HEK293 (cell line): ENCODE results near the gene FSTL4.

Experiments used
- CTCF ChIA-PET: fragments of 350-600 bp; formaldehyde crosslinking; extraction: SDS; loops from one replicate; lab custom pipeline; 2021; ENCODE audit warnings: antibody characterized with exemption; lab: Yijun Ruan, JAX
- POLR2A ChIA-PET: fragments of 300-600 bp; formaldehyde crosslinking; extraction: SDS; loops from one replicate; lab custom pipeline; 2020; ENCODE audit warnings: antibody characterized with exemption, inconsistent platforms; lab: Yijun Ruan, JAX
- H3K27ac ChIP-seq: fragments of 200-500 bp; sonication (Bioruptor generic); 2 replicates; pipeline ENCODE4 v1.5.1; 2014; ENCODE audit warnings: low read depth, low read length, control low read depth, inconsistent platforms; ENCODE audit errors: extremely low read depth
- H3K36me3 ChIP-seq, 2 experiments: fragments of 200-500 bp in 1 of 2; sonication (Bioruptor generic) in 1 of 2; 1 replicate in 1 of 2; 2 replicates in 1 of 2; pipeline ENCODE4 v1.5.1; 2014 to 2017; ENCODE audit warnings: inconsistent platforms in 2 of 2, low read length in 2 of 2; ENCODE audit not compliant: control insufficient read depth in 2 of 2, insufficient read depth in 1 of 2
- H3K4me1 ChIP-seq: fragments of 200-500 bp; sonication (Bioruptor generic); 2 replicates; pipeline ENCODE4 v1.5.1; 2014; ENCODE audit warnings: mild to moderate bottlenecking, low read length, inconsistent platforms; ENCODE audit not compliant: control insufficient read depth, insufficient read depth
- H3K4me3 ChIP-seq: 2 replicates; pipeline ENCODE4 v1.5.1; 2011; ENCODE audit warnings: low read depth, mild to moderate bottlenecking, control low read depth, low read length, moderate library complexity
- H3K9me3 ChIP-seq: fragments of 200-500 bp; sonication (Bioruptor generic); 2 replicates; pipeline ENCODE4 v1.5.1; 2014; ENCODE audit warnings: low read depth, low read length, inconsistent platforms; ENCODE audit not compliant: control insufficient read depth, insufficient read depth
- EGR2 ChIP-seq: fragments of 450-650 bp; formaldehyde crosslinking; IDR thresholded peaks from 2 replicates; pipeline ENCODE4 v1.5.1; 2016; ENCODE audit warnings: low read depth, missing biosample characterization, missing genetic modification characterization
- FEZF1 ChIP-seq: fragments of 450-650 bp; formaldehyde crosslinking; IDR thresholded peaks from 2 replicates; pipeline ENCODE4 v1.5.1; 2016; ENCODE audit warnings: missing biosample characterization, missing genetic modification characterization
- HIC1 ChIP-seq: fragments of 450-650 bp; formaldehyde crosslinking; IDR thresholded peaks from 2 replicates; pipeline ENCODE4 v1.5.1; 2016; ENCODE audit warnings: missing biosample characterization, missing genetic modification characterization
- IKZF3 ChIP-seq: fragments of 450-650 bp; IDR thresholded peaks from 2 replicates; pipeline ENCODE4 v1.5.0; 2018; ENCODE audit warnings: missing biosample characterization, mild to moderate bottlenecking, missing genetic modification characterization, moderate library complexity
- MEIS1 ChIP-seq: sonication (generic); formaldehyde crosslinking; IDR thresholded peaks from 2 replicates; pipeline ENCODE4 v1.8.1; 2022; ENCODE audit warnings: missing genetic modification reagents, mild to moderate bottlenecking, borderline replicate concordance
- PRDM10 ChIP-seq: fragments of 450-650 bp; formaldehyde crosslinking; IDR thresholded peaks from 2 replicates; pipeline ENCODE4 v1.5.1; 2016; ENCODE audit warnings: missing biosample characterization, missing genetic modification characterization
- PRDM4 ChIP-seq: fragments of 450-650 bp; formaldehyde crosslinking; IDR thresholded peaks from 2 replicates; pipeline ENCODE4 v1.5.1; 2017; ENCODE audit warnings: missing biosample characterization, missing genetic modification characterization
- TSHZ1 ChIP-seq: fragments of 450-650 bp; formaldehyde crosslinking; IDR thresholded peaks from 2 replicates; pipeline ENCODE4 v1.5.1; 2016; ENCODE audit warnings: missing biosample characterization, missing genetic modification characterization, borderline replicate concordance
- ZBTB17 ChIP-seq: fragments of 450-650 bp; formaldehyde crosslinking; IDR thresholded peaks from 2 replicates; pipeline ENCODE4 v1.5.1; 2016; ENCODE audit warnings: missing biosample characterization, missing genetic modification characterization
- ZBTB20 ChIP-seq: fragments of 450-650 bp; formaldehyde crosslinking; IDR thresholded peaks from 2 replicates; pipeline ENCODE4 v1.5.1; 2016; ENCODE audit warnings: missing biosample characterization, missing genetic modification characterization
- ZFHX2 ChIP-seq: fragments of 450-650 bp; formaldehyde crosslinking; conservative IDR thresholded peaks from 2 replicates; pipeline ENCODE4 v1.5.1; 2016; ENCODE audit warnings: missing biosample characterization, missing genetic modification characterization
- ZFP69B ChIP-seq: fragments of 450-650 bp; formaldehyde crosslinking; IDR thresholded peaks from 2 replicates; pipeline ENCODE4 v1.5.1; 2016; ENCODE audit warnings: missing biosample characterization, missing genetic modification characterization
- ZNF140 ChIP-seq: fragments of 450-650 bp; formaldehyde crosslinking; IDR thresholded peaks from 2 replicates; pipeline ENCODE4 v1.5.1; 2016; ENCODE audit warnings: missing biosample characterization, missing genetic modification characterization
- ZNF155 ChIP-seq: fragments of 450-650 bp; formaldehyde crosslinking; IDR thresholded peaks from 2 replicates; pipeline ENCODE4 v1.5.1; 2016; ENCODE audit warnings: missing biosample characterization, missing genetic modification characterization
- ZNF157 ChIP-seq: fragments of 450-650 bp; formaldehyde crosslinking; IDR thresholded peaks from 2 replicates; pipeline ENCODE4 v1.5.1; 2016; ENCODE audit warnings: missing biosample characterization, missing genetic modification characterization
- ZNF549 ChIP-seq: fragments of 450-650 bp; IDR thresholded peaks from 2 replicates; pipeline ENCODE4 v1.5.1; 2018; ENCODE audit warnings: missing biosample characterization, missing genetic modification characterization, mild to moderate bottlenecking, inconsistent platforms, moderate library complexity
- ZNF596 ChIP-seq: fragments of 450-650 bp; IDR thresholded peaks from 2 replicates; pipeline ENCODE4 v1.5.0; 2018; ENCODE audit warnings: missing biosample characterization, mild to moderate bottlenecking, missing genetic modification characterization, moderate library complexity
- ZNF629 ChIP-seq: fragments of 450-650 bp; formaldehyde crosslinking; IDR thresholded peaks from 2 replicates; pipeline ENCODE4 v1.5.1; 2017; ENCODE audit warnings: missing biosample characterization, missing genetic modification characterization
- ZNF670 ChIP-seq: fragments of 450-650 bp; formaldehyde crosslinking; IDR thresholded peaks from 2 replicates; pipeline ENCODE4 v1.5.1; 2016; ENCODE audit warnings: missing biosample characterization, missing genetic modification characterization, low read depth
- ZNF704 ChIP-seq: fragments of 450-650 bp; formaldehyde crosslinking; IDR thresholded peaks from 2 replicates; pipeline ENCODE4 v1.5.1; 2016; ENCODE audit warnings: missing biosample characterization, missing genetic modification characterization
- ZNF843 ChIP-seq: fragments of 450-650 bp; formaldehyde crosslinking; IDR thresholded peaks from 2 replicates; pipeline ENCODE4 v1.5.1; 2016; ENCODE audit warnings: missing biosample characterization, missing genetic modification characterization

FSTL4 gene

GRCh38 chr5:133226186-133226585 is 386.2 kb downstream of the FSTL4 start:
- Histone ChIP-seq H3K4me1 (peaks cover 12% of the 10 kb centered on the region), H3K27ac (peak overlapping the region; percentile 20; the same call in 1 of the 2 replicates), H3K36me3 (no peaks in the 10 kb centered on the region), H3K4me3 (no peak overlapping the region), H3K9me3 (no peaks in the 10 kb centered on the region)
- CTCF ChIA-PET = interaction anchor here (0.6 to 2.2 kb wide), 3 partner anchors 19 to 115 kb away, joined by 3 to 8 read pairs (median 3); no protein-coding TSS in a partner anchor
- no peak for TF ChIP-seq ZNF704 (tag by site-specific recombination)
- no peak for TF ChIP-seq ZNF843 (tag by site-specific recombination)
- TF ChIP-seq ZFHX2 (tag by site-specific recombination) = peak; percentile 76
- peak; percentile 76; the same call in 1 of the 2 replicates for TF ChIP-seq PRDM10 (tag by site-specific recombination)
- TF ChIP-seq EGR2 = peak; percentile 39; the same call in 1 of the 2 replicates
- TF ChIP-seq ZBTB20 (tag by site-specific recombination) = peak; percentile 83
- POLR2A ChIA-PET = interaction anchor here (1.0 kb wide), 1 partner anchor 15 kb away, joined by 4 read pairs; no protein-coding TSS in a partner anchor

- CTCF ChIA-PET = interaction anchor here (0.6 to 2.2 kb wide), 3 partner anchors 20 to 114 kb away, joined by 3 to 8 read pairs (median 3); no protein-coding TSS in a partner anchor
- POLR2A ChIA-PET = no interaction called here
- Histone ChIP-seq H3K4me1 (peaks cover 12% of the 10 kb centered on the region), H3K36me3 (no peaks in the 10 kb centered on the region), H3K27ac (no peak overlapping the region; the same call in 1 of the 2 replicates), H3K4me3 (no peak overlapping the region), H3K9me3 (no peaks in the 10 kb centered on the region)
- TF ChIP-seq ZNF157 (tag by site-specific recombination) = no peak
- peak; percentile 16; the same call in 1 of the 2 replicates for TF ChIP-seq HIC1 (tag by site-specific recombination)
- peak; percentile 83 for TF ChIP-seq ZBTB17 (tag by site-specific recombination)
- no peak for TF ChIP-seq PRDM4
- no peak for TF ChIP-seq ZFP69B
- TF ChIP-seq IKZF3 (tag by site-specific recombination) = no peak
- TF ChIP-seq ZNF629 (tag by site-specific recombination) = peak; percentile 86
- peak; percentile 47; the same call in 1 of the 2 replicates for TF ChIP-seq FEZF1 (tag by site-specific recombination)
- TF ChIP-seq TSHZ1 = peak; percentile 54; the same call in 1 of the 2 replicates
- TF ChIP-seq ZNF549 (tag by site-specific recombination) = no peak
- TF ChIP-seq ZNF670 = no peak
- no peak for TF ChIP-seq ZNF140 (tag by site-specific recombination)
- TF ChIP-seq MEIS1 = no peak
- no peak for TF ChIP-seq ZNF596 (tag by site-specific recombination)
- TF ChIP-seq ZNF155 = no peak
- peak; percentile 55; the same call in 1 of the 2 replicates for TF ChIP-seq ZNF843 (tag by site-specific recombination)
These were observed 386.6 kb downstream of the FSTL4 start for GRCh38 chr5:133225671-133226152.
